ENCODE data around the gene C1orf232. TPM values are rescaled to one million over a fixed set of nuclear protein-coding genes. Genes with fewer than 3 reads are reported as not detected.

The C1orf232 gene
- total and polyA plus RNA-seq, 2 donors (not counting 1 experiment from before 2014, with no cell fraction given), result not detected

GRCh38 chr1:26189751-26190275 is 21.1 kb upstream of the C1orf232 start:
- Mint-ChIP-seq H3K27me3 (no peaks in the 10 kb centered on the region), H3K27ac (no peak overlapping the region), H3K4me3 (no peak overlapping the region), H3K4me1 (no peaks in the 10 kb centered on the region), H3K9me3 (ENCODE audit: insufficient read depth) (no peaks in the 10 kb centered on the region)
- ChIA-PET POLR2A (no interaction called here), CTCF (interaction anchor here (0.6 to 1.2 kb wide), 4 partner anchors 16 to 175 kb away, joined by 3 read pairs; partner anchors contain the start of gene CEP85)
- no peak overlapping the region for H2AFZ ChIP-seq (ENCODE audit: insufficient read depth, low read depth, low read length, poor library complexity, severe bottlenecking)
- peaks cover 0 to 2% (median 0%) of the 10 kb centered on the region in 4 experiments for H3K27me3 ChIP-seq (replicated peaks in 1 of 4; ENCODE audit: control extremely low read depth in 1 of 4, control insufficient read depth in 3 of 4, insufficient read depth in 4 of 4, low read length in 3 of 4)
- intact Hi-C loops (cut with micrococcal nuclease), result no loop called here
- TF ChIP-seq CTCF (IDR thresholded peaks at IDR 0.05) (no peak), EZH2 (IDR thresholded peaks at IDR 0.05; ENCODE audit: borderline replicate concordance, insufficient read depth, low read depth, low read length, poor library complexity, severe bottlenecking) (no peak)
- no peak overlapping the region for H3K9ac ChIP-seq (ENCODE audit: low read length)
- no peaks in the 10 kb centered on the region for H3K79me2 ChIP-seq (ENCODE audit: control insufficient read depth, insufficient read depth, low read length)
- H3K4me2 ChIP-seq (replicated peaks; ENCODE audit: low read depth, low read length, poor library complexity, severe bottlenecking), result no peak overlapping the region
- no peak overlapping the region for H3K27ac ChIP-seq (ENCODE audit: low read length in 2 of 2)
- no peaks in the 10 kb centered on the region for H3K9me3 ChIP-seq (ENCODE audit: control extremely low read depth in 1 of 3, control insufficient read depth in 2 of 3, insufficient read depth in 1 of 3, low read length in 2 of 3)
- WGBS (ENCODE audit: insufficient coverage), result 89% methylated on average over 5 of the region's 7 CpGs
- no peaks in the 10 kb centered on the region for H3K36me3 ChIP-seq (replicated peaks in 1 of 2; ENCODE audit: control extremely low read depth in 1 of 2, control insufficient read depth in 1 of 2, extremely low read depth in 1 of 2, insufficient read depth in 2 of 2, low read length in 1 of 2)
- DNase-seq (no peak), ATAC-seq (ENCODE audit: low read depth) (no peak)
- H3K4me3 ChIP-seq (ENCODE audit: control extremely low read depth in 1 of 5, extremely low read depth in 1 of 5, insufficient read depth in 1 of 5, low read depth in 2 of 5, low read length in 4 of 5), result no peak overlapping the region
- H4K20me1 ChIP-seq (ENCODE audit: control insufficient read depth, insufficient read depth, low read length, poor library complexity, severe bottlenecking), result no peaks in the 10 kb centered on the region
- no peaks in the 10 kb centered on the region for H3K4me1 ChIP-seq (ENCODE audit: control insufficient read depth in 2 of 2, insufficient read depth in 2 of 2, low read length in 2 of 2)

GRCh38 chr1:26189331-26189730 is 20.6 kb upstream of the C1orf232 start:
- no peak for ATAC-seq (ENCODE audit: low read depth)
- Mint-ChIP-seq H3K9me3 (ENCODE audit: insufficient read depth) (no peaks in the 10 kb centered on the region), H3K4me1 (no peaks in the 10 kb centered on the region), H3K27me3 (no peaks in the 10 kb centered on the region), H3K4me3 (no peak overlapping the region), H3K27ac (no peak overlapping the region)
- no peaks in the 10 kb centered on the region for H4K20me1 ChIP-seq (ENCODE audit: control insufficient read depth, insufficient read depth, low read length, poor library complexity, severe bottlenecking)
- no peak overlapping the region for H3K27ac ChIP-seq (ENCODE audit: low read length in 2 of 2)
- no peaks in the 10 kb centered on the region for H3K79me2 ChIP-seq (ENCODE audit: control insufficient read depth, insufficient read depth, low read length)
- H3K9me3 ChIP-seq (ENCODE audit: control extremely low read depth in 1 of 3, control insufficient read depth in 2 of 3, insufficient read depth in 1 of 3, low read length in 2 of 3), result no peaks in the 10 kb centered on the region
- no peak overlapping the region for H3K4me3 ChIP-seq (ENCODE audit: control extremely low read depth in 1 of 5, extremely low read depth in 1 of 5, insufficient read depth in 1 of 5, low read depth in 2 of 5, low read length in 4 of 5)
- no peak for DNase-seq
- no peak overlapping the region for H3K4me2 ChIP-seq (replicated peaks; ENCODE audit: low read depth, low read length, poor library complexity, severe bottlenecking)
- ChIA-PET CTCF (interaction anchor here (1.0 to 1.3 kb wide), 6 partner anchors 16 to 228 kb away, joined by 3 read pairs; partner anchors contain the start of gene CEP85), POLR2A (no interaction called here)
- no peak for TF ChIP-seq EZH2 (IDR thresholded peaks at IDR 0.05; ENCODE audit: borderline replicate concordance, insufficient read depth, low read depth, low read length, poor library complexity, severe bottlenecking)
- no peak for TF ChIP-seq CTCF (IDR thresholded peaks at IDR 0.05)
- H3K9ac ChIP-seq (ENCODE audit: low read length), result no peak overlapping the region
- 95% methylated on average over 4 of the region's 6 CpGs for WGBS (ENCODE audit: insufficient coverage)
- no peaks in the 10 kb centered on the region for H3K36me3 ChIP-seq (replicated peaks in 1 of 2; ENCODE audit: control extremely low read depth in 1 of 2, control insufficient read depth in 1 of 2, extremely low read depth in 1 of 2, insufficient read depth in 2 of 2, low read length in 1 of 2)
- H3K27me3 ChIP-seq (replicated peaks in 1 of 4; ENCODE audit: control extremely low read depth in 1 of 4, control insufficient read depth in 3 of 4, insufficient read depth in 4 of 4, low read length in 3 of 4), result peaks cover 0 to 2% (median 0%) of the 10 kb centered on the region in 4 experiments
- H3K4me1 ChIP-seq (ENCODE audit: control insufficient read depth in 2 of 2, insufficient read depth in 2 of 2, low read length in 2 of 2), result no peaks in the 10 kb centered on the region
- H2AFZ ChIP-seq (ENCODE audit: insufficient read depth, low read depth, low read length, poor library complexity, severe bottlenecking), result no peak overlapping the region
- intact Hi-C loops (cut with micrococcal nuclease), result no loop called here

Measured in B cell (primary cell).